Superior temporal gyrus (tissue), 1 donor: ENCODE data around the gene NEDD4L.

Source experiments
- DNase-seq: peaks from one replicate; pipeline ENCODE4 v3.0.0-alpha.2; 2016; ENCODE audit errors: extremely low spot score

NEDD4L gene

DNA sequence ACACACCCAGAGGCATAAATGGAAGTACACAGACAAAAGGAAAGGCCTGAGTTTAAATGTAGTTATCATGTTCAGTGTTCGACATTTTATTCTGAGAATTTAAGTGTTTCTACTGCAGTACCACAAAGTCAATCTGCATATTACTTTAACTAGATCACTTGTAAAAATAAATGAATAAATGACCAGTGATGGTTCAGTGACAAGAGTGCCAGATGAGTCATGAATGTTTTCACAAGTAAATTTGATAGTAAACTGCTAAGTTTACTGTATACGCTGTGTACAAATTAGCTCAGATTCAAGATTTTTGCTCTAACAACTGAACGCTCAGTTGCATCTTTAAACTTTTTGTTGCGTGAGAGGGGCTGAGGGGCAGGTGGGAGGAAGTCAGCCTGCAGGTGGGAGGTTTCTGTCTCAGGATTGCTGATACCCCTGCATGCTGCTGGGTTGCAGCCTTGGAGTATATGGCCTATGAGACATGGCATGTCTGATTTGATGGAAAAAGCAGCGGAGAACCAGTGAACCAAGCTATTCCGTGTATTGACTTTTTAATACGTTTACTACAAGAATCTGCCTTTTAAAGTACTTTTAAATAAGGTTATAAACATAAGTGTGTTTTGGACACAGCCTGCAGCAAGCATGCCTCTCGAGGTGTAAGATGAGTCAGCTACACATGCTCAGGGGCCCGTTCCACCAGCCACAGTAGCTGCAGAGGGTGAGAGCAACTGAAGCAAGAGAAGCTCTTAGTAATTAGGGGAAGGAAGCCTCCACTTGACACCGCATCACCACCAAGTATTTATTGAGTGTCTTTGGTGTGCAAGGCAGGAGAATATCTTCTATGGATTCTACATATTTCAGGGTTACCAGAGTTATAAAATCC lies 245.1 kb downstream of the NEDD4L start:
- no peak for DNase-seq

- DNase-seq = no peak
Measured at GRCh38 chr18:58290116-58290695, 246.2 kb downstream of the NEDD4L start.

GRCh38 chr18:58291131-58291530 lies 247.1 kb downstream of the NEDD4L start:
- no peak for DNase-seq

- DNase-seq = no peak
Measured at GRCh38 chr18:58292638-58293037, 248.6 kb downstream of the NEDD4L start.

- no peak for DNase-seq
Measured at GRCh38 chr18:58297198-58297597, 253.2 kb downstream of the NEDD4L start.

DNA sequence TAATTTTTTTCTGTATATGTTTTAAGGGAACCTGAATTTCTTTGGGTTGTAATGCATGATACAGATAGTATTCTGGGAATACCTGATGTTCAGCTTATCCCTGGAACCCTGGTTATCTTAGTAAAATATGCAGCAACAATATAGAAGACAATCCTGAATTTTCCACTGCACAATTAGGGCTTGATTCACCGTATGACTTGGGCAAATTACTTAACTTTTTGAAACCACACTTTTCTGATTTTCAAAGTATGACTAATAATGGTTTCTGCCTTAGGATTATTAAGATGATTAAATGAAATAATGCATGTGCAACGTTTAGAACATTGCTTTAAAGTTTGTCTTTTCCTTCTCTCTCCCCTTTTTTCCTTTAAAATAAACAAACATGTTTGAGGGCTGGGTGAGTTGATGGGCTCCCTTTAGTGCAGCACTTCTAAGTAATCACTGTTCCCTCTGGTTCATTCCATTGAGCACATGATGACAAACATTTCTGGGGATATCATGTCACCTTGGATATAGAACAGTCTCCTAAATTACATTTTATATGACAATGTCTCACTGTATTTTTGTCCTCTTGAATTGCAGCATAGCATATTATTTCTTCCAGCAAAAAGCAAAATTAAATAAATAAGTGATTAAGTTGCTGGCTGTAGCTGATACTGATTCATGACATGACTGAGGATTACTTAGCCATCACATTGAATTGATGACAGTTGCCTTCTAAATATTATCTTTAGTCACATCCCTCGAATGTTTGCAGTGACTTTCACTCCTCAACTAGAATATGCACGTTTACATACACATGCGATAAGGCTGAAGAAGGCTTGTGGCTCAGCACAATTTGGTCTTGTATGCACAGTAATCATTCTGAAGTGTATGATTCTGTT lies 254.5 kb downstream of the NEDD4L start:
- DNase-seq = no peak

- DNase-seq = no peak
Measured at GRCh38 chr18:58299135-58299473, 255.1 kb downstream of the NEDD4L start.

- no peak for DNase-seq
Measured at GRCh38 chr18:58299936-58300335, 255.9 kb downstream of the NEDD4L start.

DNA sequence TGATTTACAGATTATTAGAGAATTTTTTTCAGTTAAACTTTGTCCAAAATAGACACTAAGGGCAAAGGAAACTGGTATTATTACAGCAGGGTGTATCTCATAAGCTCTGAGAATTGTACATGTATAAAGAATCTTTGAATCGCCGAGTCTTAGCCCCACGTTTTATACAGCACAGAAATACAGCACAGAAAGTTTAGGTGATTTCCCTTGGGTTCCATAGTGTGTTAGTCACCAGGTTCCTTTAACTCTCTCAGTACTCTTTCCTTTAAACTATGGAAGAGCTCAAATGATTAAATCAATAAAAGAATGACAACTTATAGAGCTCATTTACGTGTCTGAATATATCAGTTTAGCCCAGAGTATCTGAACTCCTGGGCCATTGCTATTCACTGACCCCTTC lies 256.8 kb downstream of the NEDD4L start:
- no peak for DNase-seq

DNA sequence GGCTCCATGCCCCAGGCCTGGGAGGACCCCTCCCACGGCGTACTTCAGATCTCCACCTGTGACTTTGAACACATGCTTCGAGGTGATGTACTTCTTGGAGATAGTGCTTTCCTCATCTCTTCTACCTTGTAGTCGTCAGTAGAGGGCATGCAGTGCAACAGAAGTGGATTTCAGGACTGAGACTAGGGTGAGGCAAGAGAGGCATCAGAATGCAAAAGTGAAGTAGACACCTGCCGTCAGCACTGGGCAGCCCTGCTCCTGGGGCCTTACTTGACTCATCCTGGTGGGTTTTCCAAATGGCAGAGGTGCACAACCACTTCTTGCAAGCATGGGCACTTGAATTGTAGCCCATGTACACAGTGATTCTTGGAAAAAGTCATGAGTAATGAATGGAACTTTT lies 258.8 kb downstream of the NEDD4L start:
- no peak for DNase-seq

DNA sequence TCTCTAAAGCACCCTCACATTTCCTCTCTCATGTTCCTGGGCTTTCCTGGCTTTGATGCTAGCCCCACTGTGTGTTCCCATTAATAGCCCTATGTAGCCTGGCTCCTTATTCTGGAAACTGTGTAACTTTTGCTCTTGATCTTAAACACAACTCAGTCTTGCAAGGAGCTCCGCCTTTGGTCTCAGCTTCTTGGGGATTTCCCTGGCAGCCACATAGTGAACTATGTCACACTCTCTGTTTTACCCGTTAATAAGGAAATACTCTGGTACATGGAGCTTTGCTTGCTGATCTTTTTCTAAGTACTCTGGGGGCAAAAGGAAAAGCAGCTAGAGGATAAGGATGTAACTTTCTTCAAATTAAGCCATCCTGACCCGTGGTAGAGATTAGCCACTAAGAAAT lies 259.3 kb downstream of the NEDD4L start:
- no peak for DNase-seq

- no peak for DNase-seq
Measured at GRCh38 chr18:58305792-58306191, 261.8 kb downstream of the NEDD4L start.

- no peak for DNase-seq
Measured at GRCh38 chr18:58307441-58307840, 263.4 kb downstream of the NEDD4L start.

- no peak for DNase-seq
Measured at GRCh38 chr18:58308463-58308862, 264.4 kb downstream of the NEDD4L start.

DNA sequence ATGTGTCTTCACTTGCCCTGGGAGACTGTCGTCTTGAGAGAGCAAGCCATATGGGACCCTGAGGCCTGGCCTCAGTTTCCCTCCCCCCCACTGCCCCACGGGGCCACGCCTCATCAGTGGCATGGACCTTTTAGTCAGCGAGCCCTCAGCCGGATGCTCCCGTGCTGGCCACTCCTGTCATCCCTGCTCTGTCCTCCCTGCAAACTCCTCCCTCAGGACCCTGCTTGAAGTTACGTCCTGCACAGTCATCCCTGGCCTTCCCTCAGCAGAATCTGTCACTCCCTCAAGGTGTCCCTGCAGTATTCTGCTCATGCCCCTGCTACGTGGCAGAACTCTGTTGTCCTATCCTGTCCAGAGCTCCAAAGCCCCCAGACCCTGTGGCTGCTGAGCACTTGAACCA lies 265.1 kb downstream of the NEDD4L start:
- DNase-seq = no peak

- DNase-seq = no peak
Measured at GRCh38 chr18:58309610-58310239, 265.7 kb downstream of the NEDD4L start.

GRCh38 chr18:58310517-58310916 lies 266.5 kb downstream of the NEDD4L start:
- no peak for DNase-seq

GRCh38 chr18:58311390-58311789 lies 267.4 kb downstream of the NEDD4L start:
- no peak for DNase-seq

GRCh38 chr18:58313491-58314032 lies 269.5 kb downstream of the NEDD4L start:
- DNase-seq = no peak

DNA sequence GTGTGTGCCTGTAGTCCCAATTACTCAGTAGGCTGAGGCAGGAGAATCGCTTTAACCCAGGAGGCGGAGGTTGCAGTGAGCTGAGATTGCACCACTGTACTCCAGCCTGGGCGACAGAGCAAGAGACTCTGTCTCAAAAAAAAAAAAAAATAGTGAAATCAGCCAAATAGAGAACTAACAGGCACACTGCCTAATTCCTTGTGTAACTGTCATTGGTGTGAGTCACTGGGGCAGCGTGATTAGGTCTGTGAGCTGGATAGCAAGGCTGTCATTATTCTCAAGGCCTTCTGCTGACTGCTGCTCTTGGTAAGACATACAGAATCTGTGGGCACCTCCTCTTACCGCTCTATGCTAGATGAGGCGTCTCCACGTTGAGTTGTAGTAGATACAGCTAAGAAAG lies 270.3 kb downstream of the NEDD4L start:
- DNase-seq = peak; percentile 65

DNA sequence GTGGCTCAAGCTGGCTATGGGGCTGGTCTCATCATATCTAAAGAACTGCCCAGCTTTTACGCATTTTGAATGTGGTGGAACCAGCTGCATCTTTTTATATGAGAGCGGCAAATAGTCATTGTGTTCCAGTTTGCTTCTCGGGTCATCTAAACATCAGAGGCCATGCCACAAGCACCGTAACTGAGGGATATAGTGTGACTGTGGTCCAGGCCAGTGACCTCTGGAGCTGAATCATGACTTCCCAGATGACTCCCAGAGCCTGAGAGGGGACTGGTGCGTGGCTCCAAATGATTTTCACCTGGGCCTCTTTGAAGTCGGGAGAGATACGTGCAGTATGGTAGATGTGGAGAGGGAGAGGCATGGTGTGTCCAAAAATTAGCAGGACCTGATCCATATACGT lies 271.0 kb downstream of the NEDD4L start:
- DNase-seq = no peak

- no peak for DNase-seq
Measured at GRCh38 chr18:58315739-58316215, 271.8 kb downstream of the NEDD4L start.
